Measurements from ENCODE around the gene EFCAB5. TPM values are rescaled to one million over a fixed set of nuclear protein-coding genes. Genes with fewer than 3 reads are reported as not detected.

Gene EFCAB5
- total RNA-seq, 1 donor from 2014 or later, result 0.30 TPM

GRCh38 chr17:29906969-29907368 lies 34.5 kb upstream of the EFCAB5 start:
- Mint-ChIP-seq H3K36me3 (ENCODE audit: low read depth) (peaks cover 18% of the 10 kb centered on the region), H3K9me3 (peaks cover 15% of the 10 kb centered on the region), H3K4me3 (no peak overlapping the region), H3K27me3 (ENCODE audit: low read depth) (no peaks in the 10 kb centered on the region), H3K27ac (ENCODE audit: unreplicated experiment) (no peak overlapping the region), H3K4me1 (peaks cover 4% of the 10 kb centered on the region)
- no peak for TF ChIP-seq CTCF (conservative IDR thresholded peaks at IDR 0.05)
- no peak for DNase-seq (ENCODE audit: low read depth, low spot score)

- Mint-ChIP-seq H3K4me3 (no peak overlapping the region), H3K27ac (ENCODE audit: unreplicated experiment) (no peak overlapping the region)
These were observed 32.0 kb upstream of the EFCAB5 start for GRCh38 chr17:29909236-29910003.

GRCh38 chr17:29911641-29912177 lies 29.7 kb upstream of the EFCAB5 start:
- Mint-ChIP-seq H3K36me3 (ENCODE audit: low read depth) (peaks cover 7% of the 10 kb centered on the region), H3K4me1 (peaks cover 12% of the 10 kb centered on the region), H3K27ac (ENCODE audit: unreplicated experiment) (no peak overlapping the region), H3K27me3 (ENCODE audit: low read depth) (no peaks in the 10 kb centered on the region), H3K4me3 (no peak overlapping the region), H3K9me3 (peaks cover under 1% of the 10 kb centered on the region)
- no peak for TF ChIP-seq CTCF (conservative IDR thresholded peaks at IDR 0.05)
- no peak for DNase-seq (ENCODE audit: low read depth, low spot score)

More at GRCh38 chr17:29909236-29910003, 32.0 kb upstream of the EFCAB5 start:
- peaks cover 10% of the 10 kb centered on the region for H3K9me3 Mint-ChIP-seq
- H3K4me1 Mint-ChIP-seq, result no peaks in the 10 kb centered on the region
- no peak for TF ChIP-seq CTCF (conservative IDR thresholded peaks at IDR 0.05)
- H3K36me3 Mint-ChIP-seq (ENCODE audit: low read depth), result peaks cover 17% of the 10 kb centered on the region
- no peaks in the 10 kb centered on the region for H3K27me3 Mint-ChIP-seq (ENCODE audit: low read depth)
- no peak for DNase-seq (ENCODE audit: low read depth, low spot score)

GRCh38 chr17:29914819-29915537 lies 26.5 kb upstream of the EFCAB5 start:
- no peak for DNase-seq (ENCODE audit: low read depth, low spot score)
- Mint-ChIP-seq H3K9me3 (no peaks in the 10 kb centered on the region), H3K4me3 (no peak overlapping the region), H3K27ac (ENCODE audit: unreplicated experiment) (no peak overlapping the region), H3K27me3 (ENCODE audit: low read depth) (no peaks in the 10 kb centered on the region), H3K36me3 (ENCODE audit: low read depth) (no peaks in the 10 kb centered on the region), H3K4me1 (peaks cover 20% of the 10 kb centered on the region)
- TF ChIP-seq CTCF (conservative IDR thresholded peaks at IDR 0.05), result no peak

- no peak for TF ChIP-seq CTCF (conservative IDR thresholded peaks at IDR 0.05)
- peaks cover 20% of the 10 kb centered on the region for H3K4me1 Mint-ChIP-seq
- no peaks in the 10 kb centered on the region for H3K9me3 Mint-ChIP-seq
- no peaks in the 10 kb centered on the region for H3K27me3 Mint-ChIP-seq (ENCODE audit: low read depth)
- H3K27ac Mint-ChIP-seq (ENCODE audit: unreplicated experiment), result no peak overlapping the region
- DNase-seq (ENCODE audit: low read depth, low spot score), result no peak
- H3K4me3 Mint-ChIP-seq, result no peak overlapping the region
- H3K36me3 Mint-ChIP-seq (ENCODE audit: low read depth), result no peaks in the 10 kb centered on the region
These were observed 23.4 kb upstream of the EFCAB5 start for GRCh38 chr17:29918016-29918415.
